ENCODE measurements around the gene TAMM41. TPM values are rescaled to one million over a fixed set of nuclear protein-coding genes. Genes with fewer than 3 reads are reported as not detected.
"Not testable (repeated sequence)": the region's sequence is repeated elsewhere in the genome, so short reads cannot be mapped to it uniquely, and the experiment has no call there.

Gene TAMM41
- total RNA-seq = 27.5 TPM

- intact Hi-C loops (cut with DNase I) = no loop called here
- H3K4me3 ChIP-seq = peak within 1 kb of the TSS; percentile 61 to 71
- peaks cover 0 to 21% of the 10 kb centered on the region in 2 donors for H3K36me3 ChIP-seq
- peaks cover 30% of the 10 kb centered on the region for H3K4me1 ChIP-seq
- TF ChIP-seq POLR2AphosphoS5 (IDR thresholded peaks at IDR 0.05; ENCODE audit: insufficient read depth in 1 of 2, low read depth in 1 of 2) (peak; percentile 44 to 75), CTCF (IDR thresholded peaks at IDR 0.05) (peak; percentile 40 to 70 (median 62)), POLR2A (IDR thresholded peaks at IDR 0.05) (peak in 1 of 2 donors; percentile 25)
- peak in 1 of 2 donors; percentile 90 for DNase-seq (ENCODE audit: extremely low spot score in 2 of 2)
- no peaks in the 10 kb centered on the region for H3K27me3 ChIP-seq
- H3K27ac ChIP-seq = peak within 1 kb of the TSS; percentile 75
- H3K9me3 ChIP-seq = no peaks in the 10 kb centered on the region
These were observed at the start of gene TAMM41 for GRCh38 chr3:11846281-11847266. TAMM41 (minus strand) TSS chr3:11846885; CDS start chr3:11846636, 249 bp downstream.

- Histone ChIP-seq H3K27ac (no peak overlapping the region), H3K27me3 (no peaks in the 10 kb centered on the region), H3K4me3 (no peak overlapping the region), H3K4me1 (no peaks in the 10 kb centered on the region), H3K9me3 (no peaks in the 10 kb centered on the region), H3K36me3 (no peaks in the 10 kb centered on the region)
- intact Hi-C loops (cut with DNase I) = no loop called here
- TF ChIP-seq POLR2A (IDR thresholded peaks at IDR 0.05) (no peak), CTCF (IDR thresholded peaks at IDR 0.05) (no peak)
- DNase-seq (ENCODE audit: extremely low spot score in 2 of 2) = no peak
These were observed 32.2 kb upstream of the TAMM41 start for GRCh38 chr3:11878837-11879236.

- intact Hi-C loops (cut with DNase I); H3K9me3 ChIP-seq; DNase-seq (ENCODE audit: extremely low spot score in 2 of 2); H3K4me3 ChIP-seq; H3K27ac ChIP-seq; H3K4me1 ChIP-seq; H3K36me3 ChIP-seq; H3K27me3 ChIP-seq: not testable (repeated sequence)
These were observed 28.0 kb upstream of the TAMM41 start for GRCh38 chr3:11874707-11875106.

GRCh38 chr3:11863739-11864138 lies 17.1 kb upstream of the TAMM41 start:
- H3K36me3 ChIP-seq; intact Hi-C loops (cut with DNase I); H3K4me1 ChIP-seq; H3K27me3 ChIP-seq; H3K9me3 ChIP-seq; H3K27ac ChIP-seq; H3K4me3 ChIP-seq; DNase-seq (ENCODE audit: extremely low spot score in 2 of 2): not testable (repeated sequence)

GRCh38 chr3:11862584-11862983 lies 15.9 kb upstream of the TAMM41 start:
- H3K27me3 ChIP-seq; H3K9me3 ChIP-seq; H3K27ac ChIP-seq; H3K36me3 ChIP-seq; H3K4me3 ChIP-seq; H3K4me1 ChIP-seq; DNase-seq (ENCODE audit: extremely low spot score in 2 of 2); intact Hi-C loops (cut with DNase I): not testable (repeated sequence)

GRCh38 chr3:11862145-11862544 lies 15.5 kb upstream of the TAMM41 start:
- H3K36me3 ChIP-seq; H3K4me3 ChIP-seq; H3K4me1 ChIP-seq; H3K27ac ChIP-seq; H3K27me3 ChIP-seq; DNase-seq (ENCODE audit: extremely low spot score in 2 of 2); intact Hi-C loops (cut with DNase I); H3K9me3 ChIP-seq: not testable (repeated sequence)

- H3K27ac ChIP-seq; DNase-seq (ENCODE audit: extremely low spot score in 2 of 2); intact Hi-C loops (cut with DNase I); H3K36me3 ChIP-seq; H3K4me1 ChIP-seq; H3K9me3 ChIP-seq; H3K4me3 ChIP-seq; H3K27me3 ChIP-seq: not testable (repeated sequence)
These were observed 13.5 kb upstream of the TAMM41 start for GRCh38 chr3:11860213-11860612.
